Esophagus squamous epithelium (tissue), 5 donors: ENCODE results near the gene CARF. TPM values are rescaled to one million over a fixed set of nuclear protein-coding genes. Genes with fewer than 3 reads are reported as not detected.
A peak's percentile ranks its signal among the peaks of the same experiment; 100 is the strongest.
"Not testable (repeated sequence)": the region's sequence is repeated elsewhere in the genome, so short reads cannot be mapped to it uniquely, and the experiment has no call there.

Experiments
- DNase-seq: peaks from one replicate; lab custom pipeline; 2025; lab: John Stamatoyannopoulos, UW
- H3K27ac ChIP-seq, 4 donors: fragments of 200-600 bp; sonication (generic); one replicate each; pipeline ENCODE4 v1.5.1; 2016 to 2019; ENCODE audit warnings: mild to moderate bottlenecking in 1 of 4
- H3K27me3 ChIP-seq, 4 donors: fragments of 200-600 bp; sonication (generic); 1 replicate in 3 of 4; 2 replicates in 1 of 4; pipeline versions ENCODE4 v1.5.1 to v1.6.0; 2017 to 2021; ENCODE audit warnings: antibody characterized with exemption in 1 of 4
- H3K36me3 ChIP-seq, 3 donors: fragments of 200-600 bp; sonication (generic); one replicate each; pipeline ENCODE4 v1.5.1; 2016 to 2019
- H3K4me1 ChIP-seq, 3 donors: fragments of 200-600 bp; sonication (generic); one replicate each; pipeline ENCODE4 v1.5.1; 2017 to 2019
- H3K4me3 ChIP-seq, 4 donors: fragments of 200-600 bp; sonication (generic); 1 replicate in 3 of 4; 2 replicates in 1 of 4; pipeline ENCODE4 v1.5.1; 2016 to 2019; ENCODE audit warnings: mild to moderate bottlenecking in 2 of 4, moderate library complexity in 1 of 4
- H3K9me3 ChIP-seq, 3 donors: fragments of 200-600 bp; sonication (generic); one replicate each; pipeline ENCODE4 v1.5.1; 2016 to 2019
- POLR2A ChIP-seq, 4 donors: fragments of 450-650 bp; IDR thresholded peaks; one replicate each; pipeline ENCODE4 v1.6.1; 2017; ENCODE audit warnings: antibody characterized with exemption in 4 of 4, mild to moderate bottlenecking in 4 of 4, moderate library complexity in 3 of 4
- WGBS, 2 donors: methylation state at CpG; one replicate each; pipeline ENCODE4 v1.1.5; 2018; 5-methylcytosine and 5-hydroxymethylcytosine counted together
- intact Hi-C: fragments of 100-400 bp; cut with DNase I; formaldehyde crosslinking; loops from one replicate; pipeline ENCODE4 v1.15.0; 2022
- total RNA-seq, 4 donors: library from RNA; depleted of rRNA; stranded (reverse); fragments of >200 nt; gene quantifications; one replicate each; pipeline ENCODE4 v1.1.0, GENCODE V29; 2016
- TF ChIP-seq, protein P1 (sequence below), 6 experiments: fragments of 450-650 bp in 4 of 6; fragments of 200-600 bp in 2 of 6; sonication (generic) in 2 of 6; IDR thresholded peaks; one replicate each; pipeline ENCODE4 v1.5.1; 2016 to 2019; ENCODE audit warnings: antibody characterized with exemption in 6 of 6, mild to moderate bottlenecking in 4 of 6, moderate library complexity in 4 of 6
- donor health status: DM: yes; HTN: yes; CAD: no.

The CARF gene
- total RNA-seq, 4 donors from 2014 or later: 2.4 to 11.6 (median 3.7) TPM

DNA sequence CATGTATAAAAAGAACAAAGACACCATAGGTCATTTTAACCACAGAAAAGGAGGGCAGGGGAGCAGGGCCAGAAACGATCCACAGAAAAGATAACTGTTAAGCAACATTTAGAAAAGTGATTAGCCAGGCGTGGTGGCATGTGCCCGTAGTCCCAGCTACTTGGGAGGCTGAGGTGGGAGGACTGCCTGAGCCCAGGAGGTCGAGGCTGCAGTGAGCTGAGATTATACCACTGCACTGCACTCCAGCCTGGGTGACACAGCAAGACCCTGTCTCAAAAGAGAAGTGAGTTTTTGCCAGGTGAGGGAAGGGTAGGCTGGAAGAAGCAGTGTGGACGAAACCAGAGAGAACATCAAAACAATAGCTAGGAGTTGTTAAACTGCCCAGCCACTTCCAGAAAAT is 3.9 kb upstream of the CARF start:
- no peak for DNase-seq
- WGBS, 2 donors: 82 to 84% methylated on average over 4 to 5 of the region's 5 CpGs

DNA sequence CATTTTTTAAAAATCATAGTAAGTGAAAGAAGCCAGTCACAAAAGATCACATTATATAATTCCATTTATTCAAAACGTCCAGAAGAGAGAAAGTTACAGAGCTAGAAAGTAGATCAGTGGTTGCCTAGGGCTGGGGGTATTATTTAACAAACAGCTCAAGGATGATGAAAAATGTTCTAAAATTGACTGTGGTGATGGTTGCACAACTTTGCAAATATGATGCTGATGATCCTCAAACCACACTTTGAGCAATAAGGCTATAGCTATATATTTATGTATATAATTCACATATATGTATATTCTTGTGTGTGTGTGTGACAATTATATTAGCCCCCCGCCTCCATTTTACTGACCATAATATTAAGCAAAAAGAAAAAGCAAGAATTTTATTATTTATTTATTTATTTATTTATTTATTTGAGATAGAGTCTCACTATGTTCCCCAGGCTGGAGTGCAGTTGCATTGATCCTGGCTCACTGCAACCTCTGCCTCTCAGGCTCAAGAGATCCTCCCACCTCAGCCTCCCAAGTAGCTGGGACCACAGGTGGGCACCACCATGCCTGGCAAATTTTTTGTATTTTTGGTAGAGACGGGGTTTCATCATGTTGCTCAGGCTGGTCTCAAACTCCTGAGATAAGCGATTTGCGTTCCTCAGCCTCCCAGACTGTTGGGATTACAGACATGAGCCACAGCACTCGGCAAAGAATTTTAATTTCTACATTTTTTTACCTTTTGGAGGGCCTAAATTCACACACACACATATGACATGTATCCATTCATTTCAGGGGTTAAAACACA is 2.5 kb upstream of the CARF start:
- peak overlapping the region in 1 of 4 donors; percentile 78 for H3K4me3 ChIP-seq
- peaks cover 0 to 32% (median 0%) of the 10 kb centered on the region in 3 donors for H3K36me3 ChIP-seq
- H3K9me3 ChIP-seq: no peaks in the 10 kb centered on the region
- DNase-seq: no peak
- 78 to 89% methylated on average over 6 of the region's 6 CpGs for WGBS, 2 donors
- no peak overlapping the region for H3K27ac ChIP-seq
- peaks cover 0 to 32% (median 18%) of the 10 kb centered on the region in 3 donors for H3K4me1 ChIP-seq
- no peaks in the 10 kb centered on the region for H3K27me3 ChIP-seq
- TF ChIP-seq, protein P1, sequence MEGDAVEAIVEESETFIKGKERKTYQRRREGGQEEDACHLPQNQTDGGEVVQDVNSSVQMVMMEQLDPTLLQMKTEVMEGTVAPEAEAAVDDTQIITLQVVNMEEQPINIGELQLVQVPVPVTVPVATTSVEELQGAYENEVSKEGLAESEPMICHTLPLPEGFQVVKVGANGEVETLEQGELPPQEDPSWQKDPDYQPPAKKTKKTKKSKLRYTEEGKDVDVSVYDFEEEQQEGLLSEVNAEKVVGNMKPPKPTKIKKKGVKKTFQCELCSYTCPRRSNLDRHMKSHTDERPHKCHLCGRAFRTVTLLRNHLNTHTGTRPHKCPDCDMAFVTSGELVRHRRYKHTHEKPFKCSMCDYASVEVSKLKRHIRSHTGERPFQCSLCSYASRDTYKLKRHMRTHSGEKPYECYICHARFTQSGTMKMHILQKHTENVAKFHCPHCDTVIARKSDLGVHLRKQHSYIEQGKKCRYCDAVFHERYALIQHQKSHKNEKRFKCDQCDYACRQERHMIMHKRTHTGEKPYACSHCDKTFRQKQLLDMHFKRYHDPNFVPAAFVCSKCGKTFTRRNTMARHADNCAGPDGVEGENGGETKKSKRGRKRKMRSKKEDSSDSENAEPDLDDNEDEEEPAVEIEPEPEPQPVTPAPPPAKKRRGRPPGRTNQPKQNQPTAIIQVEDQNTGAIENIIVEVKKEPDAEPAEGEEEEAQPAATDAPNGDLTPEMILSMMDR (IDR thresholded peaks at IDR 0.05): no peak
- no peak for TF ChIP-seq POLR2A (IDR thresholded peaks at IDR 0.05)
- intact Hi-C loops: no loop called here

More for the DNA sequence above, 3.9 kb upstream of the CARF start:
- H3K36me3 ChIP-seq: peaks cover 0 to 36% (median 0%) of the 10 kb centered on the region in 3 donors
- H3K9me3 ChIP-seq: no peaks in the 10 kb centered on the region
- TF ChIP-seq, protein P1 (IDR thresholded peaks at IDR 0.05): no peak
- TF ChIP-seq POLR2A (IDR thresholded peaks at IDR 0.05): no peak
- H3K27me3 ChIP-seq: no peaks in the 10 kb centered on the region
- H3K27ac ChIP-seq: no peak overlapping the region
- no peak overlapping the region for H3K4me3 ChIP-seq
- peaks cover 0 to 28% (median 14%) of the 10 kb centered on the region in 3 donors for H3K4me1 ChIP-seq
- intact Hi-C loops: no loop called here

GRCh38 chr2:202910250-202910649 is 1.8 kb upstream of the CARF start:
- peak overlapping the region in 3 of 4 donors; percentile 70 to 78 (median 71) for H3K4me3 ChIP-seq
- 83 to 87% methylated on average over 2 to 5 of the region's 5 CpGs for WGBS, 2 donors
- H3K9me3 ChIP-seq, H3K27ac ChIP-seq, DNase-seq, intact Hi-C loops, H3K27me3 ChIP-seq: not testable (repeated sequence)
- H3K4me1 ChIP-seq: peaks cover 0 to 32% (median 18%) of the 10 kb centered on the region in 3 donors
- H3K36me3 ChIP-seq: peaks cover 0 to 25% (median 0%) of the 10 kb centered on the region in 3 donors

DNA sequence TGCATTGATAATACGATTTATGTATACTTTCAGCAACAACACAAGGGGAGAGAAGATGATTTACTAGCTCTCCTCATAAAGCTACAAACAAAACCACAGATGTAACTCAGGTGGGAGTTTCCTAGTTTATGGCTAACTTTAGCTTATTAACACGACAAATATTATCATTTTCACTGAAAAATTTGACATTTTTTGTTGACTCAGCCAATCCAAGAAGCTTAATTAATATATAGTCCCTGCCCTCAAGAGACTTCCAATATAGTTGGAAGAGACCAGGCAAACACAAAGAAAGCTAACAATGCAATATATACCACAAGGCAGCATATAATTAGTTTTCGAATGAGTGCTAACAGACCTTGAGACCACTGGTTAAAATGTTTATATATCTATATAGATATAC is 1.4 kb upstream of the CARF start:
- no peak for DNase-seq
- H3K27ac ChIP-seq: peak overlapping the region in 2 of 4 donors; percentile 82 to 94
- H3K4me3 ChIP-seq: peak overlapping the region; percentile 50 to 78 (median 70)
- no peaks in the 10 kb centered on the region for H3K9me3 ChIP-seq
- TF ChIP-seq POLR2A (IDR thresholded peaks at IDR 0.05): no peak
- TF ChIP-seq, protein P1 (IDR thresholded peaks at IDR 0.05): no peak
- no peaks in the 10 kb centered on the region for H3K27me3 ChIP-seq
- WGBS, 2 donors: 4 to 14% methylated on average over 3 of the region's 3 CpGs
- H3K36me3 ChIP-seq: peaks cover 0 to 21% (median 0%) of the 10 kb centered on the region in 3 donors
- intact Hi-C loops: no loop called here
- peaks cover 0 to 32% (median 18%) of the 10 kb centered on the region in 3 donors for H3K4me1 ChIP-seq

- Histone ChIP-seq H3K9me3 (no peaks in the 10 kb centered on the region), H3K36me3 (peaks cover 0 to 16% (median 0%) of the 10 kb centered on the region in 3 donors), H3K27me3 (no peaks in the 10 kb centered on the region), H3K4me1 (peaks cover 0 to 32% (median 18%) of the 10 kb centered on the region in 3 donors), H3K4me3 (peak overlapping the region; percentile 50 to 78 (median 70)), H3K27ac (peak overlapping the region; percentile 82 to 94 (median 91))
- intact Hi-C loops: no loop called here
- TF ChIP-seq, protein P1 (IDR thresholded peaks at IDR 0.05): no peak
- no peak for TF ChIP-seq POLR2A (IDR thresholded peaks at IDR 0.05)
- 0 to 1% methylated on average over 8 of the region's 8 CpGs for WGBS, 2 donors
- no peak for DNase-seq
Measured at GRCh38 chr2:202911203-202911511, 918 bp upstream of the CARF start.

DNA sequence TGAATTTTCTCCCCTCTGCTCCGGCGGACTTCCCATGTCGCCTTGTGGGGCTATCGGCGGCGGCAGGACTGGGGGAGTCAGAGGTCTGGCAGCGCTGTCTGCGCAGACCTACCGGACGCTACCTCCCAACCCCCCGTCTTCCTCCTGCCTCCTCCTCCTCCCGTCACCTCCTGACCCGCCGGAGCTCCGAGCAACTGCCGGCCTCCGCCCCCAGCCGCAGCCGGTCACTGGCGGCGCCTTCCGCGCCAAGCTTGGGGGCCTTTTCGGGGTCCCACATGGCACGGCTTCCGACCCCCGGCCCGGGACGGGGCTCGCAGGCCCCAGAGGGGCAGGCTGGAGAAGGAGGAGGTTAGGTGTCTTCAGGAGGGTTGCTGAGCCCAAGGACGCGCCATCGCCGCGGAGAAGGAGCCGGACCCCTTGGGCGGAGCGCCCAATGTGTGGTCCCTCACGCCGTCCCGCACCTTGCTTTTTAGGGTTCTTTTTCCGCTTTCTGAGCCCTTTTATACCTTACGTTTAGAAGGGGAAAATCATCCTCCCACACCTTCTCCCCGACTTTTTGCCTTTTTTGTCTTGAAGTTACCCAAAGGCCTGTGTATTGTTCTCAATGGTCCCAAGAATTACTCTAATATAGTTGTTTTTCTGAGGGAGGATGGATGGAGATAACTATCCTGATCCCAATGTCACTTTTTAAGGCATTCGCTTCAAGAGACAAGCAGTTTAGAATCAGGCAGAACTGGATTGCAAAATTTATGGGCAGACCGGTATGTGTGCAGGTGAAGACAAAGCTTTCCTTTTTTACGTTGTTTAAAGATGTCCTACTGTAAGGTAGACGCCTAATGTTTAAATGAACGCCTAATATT is 497 bp downstream of the CARF start:
- 3 to 5% methylated on average over 6 to 9 of the region's 49 CpGs for WGBS, 2 donors
- H3K36me3 ChIP-seq, intact Hi-C loops, H3K27me3 ChIP-seq, H3K9me3 ChIP-seq, DNase-seq: not testable (repeated sequence)
- peak overlapping the region; percentile 50 to 78 (median 70) for H3K4me3 ChIP-seq
- peak overlapping the region; percentile 82 to 94 (median 91) for H3K27ac ChIP-seq
- H3K4me1 ChIP-seq: peaks cover 0 to 32% (median 18%) of the 10 kb centered on the region in 3 donors
